Gastrocnemius medialis (tissue), 4 donors: ENCODE results near the gene PARP15.

Experiments
- CTCF ChIP-seq, 5 experiments: fragments of 450-650 bp in 3 of 5; fragments of 200-600 bp in 2 of 5; sonication (generic) in 2 of 5; IDR thresholded peaks in 4 of 5; conservative IDR thresholded peaks in 1 of 5; 1 replicate in 4 of 5; 2 replicates in 1 of 5; pipeline ENCODE4 v1.5.1; 2016 to 2019; ENCODE audit warnings: antibody characterized with exemption in 5 of 5, mild to moderate bottlenecking in 3 of 5, moderate library complexity in 3 of 5
- POLR2A ChIP-seq, 2 donors: fragments of 450-650 bp; IDR thresholded peaks; one replicate each; pipeline ENCODE4 v1.6.1; 2017; ENCODE audit warnings: antibody characterized with exemption in 2 of 2, mild to moderate bottlenecking in 2 of 2, moderate library complexity in 2 of 2

- TF ChIP-seq CTCF (IDR thresholded peaks at IDR 0.05 in 4 of 5, conservative IDR thresholded peaks at IDR 0.05 in 1 of 5) (no peak), POLR2A (IDR thresholded peaks at IDR 0.05) (no peak)
Measured at GRCh38 chr3:122671553-122671952, 94.1 kb downstream of the PARP15 start.
